ENCODE measurements around the gene TPM2.
"Not testable (repeated sequence)": the region's sequence is repeated elsewhere in the genome, so short reads cannot be mapped to it uniquely, and the experiment has no call there.

Gene TPM2

GRCh38 chr9:35656831-35657545 lies 32.7 kb downstream of the TPM2 start:
- peak overlapping the region; percentile 90 for H3K4me3 Mint-ChIP-seq
- peaks cover 2% of the 10 kb centered on the region for H3K27me3 Mint-ChIP-seq
- H3K27ac Mint-ChIP-seq = peak overlapping the region; percentile 95
- intact Hi-C loops (cut with micrococcal nuclease) = loop anchor here (1.0 kb wide), 1 partner anchor 8 kb away; no protein-coding TSS in a partner anchor
- H3K9me3 Mint-ChIP-seq = no peaks in the 10 kb centered on the region
- peaks cover 62% of the 10 kb centered on the region for H3K4me1 Mint-ChIP-seq (ENCODE audit: low read depth)
- peaks cover 35% of the 10 kb centered on the region for H3K36me3 Mint-ChIP-seq (ENCODE audit: low read depth)

GRCh38 chr9:35656348-35656747 lies 33.4 kb downstream of the TPM2 start:
- H3K27me3 Mint-ChIP-seq = peaks cover 2% of the 10 kb centered on the region
- peak overlapping the region; percentile 95 for H3K27ac Mint-ChIP-seq
- H3K9me3 Mint-ChIP-seq = no peaks in the 10 kb centered on the region
- H3K4me1 Mint-ChIP-seq (ENCODE audit: low read depth) = peaks cover 61% of the 10 kb centered on the region
- peaks cover 29% of the 10 kb centered on the region for H3K36me3 Mint-ChIP-seq (ENCODE audit: low read depth)
- no peak overlapping the region for H3K4me3 Mint-ChIP-seq
- intact Hi-C loops (cut with micrococcal nuclease) = no loop called here

- H3K27me3 Mint-ChIP-seq = peaks cover 2% of the 10 kb centered on the region
- no peak overlapping the region for H3K27ac Mint-ChIP-seq
- H3K4me3 Mint-ChIP-seq = no peak overlapping the region
- H3K36me3 Mint-ChIP-seq (ENCODE audit: low read depth) = peaks cover 8% of the 10 kb centered on the region
- no peaks in the 10 kb centered on the region for H3K9me3 Mint-ChIP-seq
- H3K4me1 Mint-ChIP-seq (ENCODE audit: low read depth) = peaks cover 60% of the 10 kb centered on the region
- intact Hi-C loops (cut with micrococcal nuclease) = no loop called here
Observed at GRCh38 chr9:35653611-35654010, 36.1 kb downstream of the TPM2 start.

- peaks cover 2% of the 10 kb centered on the region for H3K27me3 Mint-ChIP-seq
- peaks cover 67% of the 10 kb centered on the region for H3K4me1 Mint-ChIP-seq (ENCODE audit: low read depth)
- H3K4me3 Mint-ChIP-seq = no peak overlapping the region
- intact Hi-C loops (cut with micrococcal nuclease) = no loop called here
- peaks cover under 1% of the 10 kb centered on the region for H3K36me3 Mint-ChIP-seq (ENCODE audit: low read depth)
- peak overlapping the region; percentile 52 for H3K27ac Mint-ChIP-seq
- no peaks in the 10 kb centered on the region for H3K9me3 Mint-ChIP-seq
Observed at GRCh38 chr9:35652829-35653209, 36.9 kb downstream of the TPM2 start.

- intact Hi-C loops (cut with micrococcal nuclease) = no loop called here
- Mint-ChIP-seq H3K4me3 (no peak overlapping the region), H3K27ac (peak overlapping the region; percentile 16), H3K9me3 (no peaks in the 10 kb centered on the region), H3K36me3 (ENCODE audit: low read depth) (no peaks in the 10 kb centered on the region), H3K27me3 (peaks cover 2% of the 10 kb centered on the region), H3K4me1 (ENCODE audit: low read depth) (peaks cover 68% of the 10 kb centered on the region)
Observed at GRCh38 chr9:35651956-35652828, 37.5 kb downstream of the TPM2 start.

- H3K4me1 Mint-ChIP-seq (ENCODE audit: low read depth) = peaks cover 61% of the 10 kb centered on the region
Observed at GRCh38 chr9:35650341-35651158, 39.2 kb downstream of the TPM2 start, which contains the start of gene SIT1. TSS of gene SIT1 (minus strand) at chr9:35650931. CDS start at chr9:35650853, 78 bp downstream.

GRCh38 chr9:35649431-35650340 lies 40.0 kb downstream of the TPM2 start:
- intact Hi-C loops (cut with micrococcal nuclease) = loop anchor here (1.0 to 10.0 kb wide), 3 partner anchors 8 to 165 kb away; partner anchors contain the start of genes HINT2 and SPAG8
- Mint-ChIP-seq H3K36me3 (ENCODE audit: low read depth) (peaks cover 8% of the 10 kb centered on the region), H3K27ac (peak overlapping the region; percentile 78), H3K27me3 (no peaks in the 10 kb centered on the region), H3K4me1 (ENCODE audit: low read depth) (peaks cover 59% of the 10 kb centered on the region), H3K9me3 (no peaks in the 10 kb centered on the region), H3K4me3 (no peak overlapping the region)

More at GRCh38 chr9:35650341-35651158, 39.2 kb downstream of the TPM2 start, which contains the start of gene SIT1:
- H3K27me3 Mint-ChIP-seq = peaks cover 2% of the 10 kb centered on the region
- H3K36me3 Mint-ChIP-seq (ENCODE audit: low read depth) = peaks cover 8% of the 10 kb centered on the region
- H3K9me3 Mint-ChIP-seq = no peaks in the 10 kb centered on the region
- peak within 1 kb of the TSS; percentile 78 for H3K27ac Mint-ChIP-seq
- no peak within 1 kb of the TSS for H3K4me3 Mint-ChIP-seq
- intact Hi-C loops (cut with micrococcal nuclease) = no loop called here

- H3K36me3 Mint-ChIP-seq (ENCODE audit: low read depth) = peaks cover 14% of the 10 kb centered on the region
- intact Hi-C loops (cut with micrococcal nuclease) = loop anchor here (1.0 to 10.0 kb wide), 4 partner anchors 42 to 168 kb away; partner anchors contain the start of genes CREB3, HINT2, SPAG8 and TLN1
- H3K4me1 Mint-ChIP-seq (ENCODE audit: low read depth) = peaks cover 63% of the 10 kb centered on the region
- peak overlapping the region; percentile 81 for H3K4me3 Mint-ChIP-seq
- peak overlapping the region; percentile 92 for H3K27ac Mint-ChIP-seq
- H3K27me3 Mint-ChIP-seq = no peaks in the 10 kb centered on the region
- no peaks in the 10 kb centered on the region for H3K9me3 Mint-ChIP-seq
Observed at GRCh38 chr9:35646533-35647265, 43.0 kb downstream of the TPM2 start.

- peaks cover 69% of the 10 kb centered on the region for H3K4me1 Mint-ChIP-seq (ENCODE audit: low read depth)
- no peaks in the 10 kb centered on the region for H3K9me3 Mint-ChIP-seq
- peak overlapping the region; percentile 81 for H3K4me3 Mint-ChIP-seq
- H3K27me3 Mint-ChIP-seq = no peaks in the 10 kb centered on the region
- H3K27ac Mint-ChIP-seq = peak overlapping the region; percentile 92
- intact Hi-C loops (cut with micrococcal nuclease) = loop anchor here (1.0 to 10.0 kb wide), 4 partner anchors 42 to 169 kb away; partner anchors contain the start of genes CREB3, HINT2, SPAG8 and TLN1
- H3K36me3 Mint-ChIP-seq (ENCODE audit: low read depth) = peaks cover 14% of the 10 kb centered on the region
Observed at GRCh38 chr9:35646153-35646532, 43.6 kb downstream of the TPM2 start.

GRCh38 chr9:35645736-35646135 lies 44.0 kb downstream of the TPM2 start:
- Mint-ChIP-seq H3K4me3 (peak overlapping the region; percentile 81), H3K27ac (peak overlapping the region; percentile 92), H3K4me1 (ENCODE audit: low read depth) (peaks cover 71% of the 10 kb centered on the region), H3K36me3 (ENCODE audit: low read depth) (peaks cover 15% of the 10 kb centered on the region)
- H3K27me3 Mint-ChIP-seq, H3K9me3 Mint-ChIP-seq: not testable (repeated sequence)
- intact Hi-C loops (cut with micrococcal nuclease) = loop anchor here (1.0 to 10.0 kb wide), 4 partner anchors 41 to 169 kb away; partner anchors contain the start of genes CREB3, HINT2, SPAG8 and TLN1

- H3K36me3 Mint-ChIP-seq (ENCODE audit: low read depth) = peaks cover 21% of the 10 kb centered on the region
- H3K9me3 Mint-ChIP-seq = peaks cover 7% of the 10 kb centered on the region
- H3K4me3 Mint-ChIP-seq = no peak overlapping the region
- no peak overlapping the region for H3K27ac Mint-ChIP-seq
- intact Hi-C loops (cut with micrococcal nuclease) = loop anchor here (10.0 kb wide), 1 partner anchor 172 kb away; the partner anchor contains the start of genes HINT2 and SPAG8
- peaks cover 67% of the 10 kb centered on the region for H3K4me1 Mint-ChIP-seq (ENCODE audit: low read depth)
- no peaks in the 10 kb centered on the region for H3K27me3 Mint-ChIP-seq
Observed at GRCh38 chr9:35643046-35643445, 46.7 kb downstream of the TPM2 start.

GRCh38 chr9:35641478-35641877 lies 48.2 kb downstream of the TPM2 start:
- H3K4me3 Mint-ChIP-seq, H3K27me3 Mint-ChIP-seq, H3K9me3 Mint-ChIP-seq: not testable (repeated sequence)
- H3K36me3 Mint-ChIP-seq (ENCODE audit: low read depth) = peaks cover 20% of the 10 kb centered on the region
- intact Hi-C loops (cut with micrococcal nuclease) = loop anchor here (10.0 kb wide), 1 partner anchor 173 kb away; the partner anchor contains the start of genes HINT2 and SPAG8
- peak overlapping the region; percentile 80 for H3K27ac Mint-ChIP-seq
- peaks cover 72% of the 10 kb centered on the region for H3K4me1 Mint-ChIP-seq (ENCODE audit: low read depth)
